Ovary (tissue), 9 donors: ENCODE data around the gene ATPAF1. TPM values are rescaled to one million over a fixed set of nuclear protein-coding genes. Genes with fewer than 3 reads are reported as not detected.

Experiments used
- DNase-seq, 5 donors: peaks; one replicate each; pipeline ENCODE4 v3.0.0-alpha.2; 2019 to 2020
- H3K27ac ChIP-seq, 2 donors: fragments of 200-600 bp; one replicate each; pipeline versions ENCODE4 v1.5.1 to v1.8.0; 2019 to 2022
- H3K27me3 ChIP-seq: fragments of 200-600 bp; one replicate; pipeline ENCODE4 v1.8.0; 2022
- H3K36me3 ChIP-seq: fragments of 200-600 bp; sonication (generic); one replicate; pipeline ENCODE4 v1.5.1; 2019
- H3K4me1 ChIP-seq: one replicate; pipeline ENCODE4 v1.8.1; 2013; ENCODE audit warnings: mild to moderate bottlenecking, moderate library complexity; ENCODE audit not compliant: insufficient read depth
- H3K4me3 ChIP-seq: fragments of 200-600 bp; sonication (generic); one replicate; pipeline ENCODE4 v1.5.1; 2017
- H3K9me3 ChIP-seq, 2 donors: fragments of 200-600 bp in 1 of 2; sonication (generic) in 1 of 2; one replicate each; pipeline versions ENCODE4 v1.5.1 to v1.8.1; 2013 to 2019; ENCODE audit warnings: mild to moderate bottlenecking in 1 of 2, moderate library complexity in 1 of 2
- EP300 ChIP-seq: sonication (generic); formaldehyde crosslinking; IDR thresholded peaks from one replicate; pipeline ENCODE4 v1.6.1; 2017; ENCODE audit warnings: antibody characterized with exemption
- POLR2A ChIP-seq: fragments of 450-650 bp; IDR thresholded peaks from one replicate; pipeline ENCODE4 v1.6.1; 2017; ENCODE audit warnings: antibody characterized with exemption, mild to moderate bottlenecking, moderate library complexity
- WGBS, 3 donors: extraction: QIAGEN DNeasy Blood & Tissue Kit in 1 of 3; methylation state at CpG; one replicate each; pipeline versions ENCODE4 v1.1.5 to v1.1.7; 2013 to 2017; 5-methylcytosine and 5-hydroxymethylcytosine counted together
- intact Hi-C, 4 donors: fragments of 100-400 bp; cut with DNase I; formaldehyde crosslinking; loops; one replicate each; pipeline versions ENCODE4 v1.11.0 to v1.15.1; 2022 to 2023
- polyA plus RNA-seq, 2 donors: library from polyadenylated mRNA; stranded (reverse); fragments of 200-250 nt in 1 of 2; fragments of 350-450 nt in 1 of 2; fragmentation: Illumina TruSeq in 1 of 2; extraction: RNeasy Lipid Tissue Mini Kit (QIAGEN cat#74804) in 1 of 2; gene quantifications; one replicate each; pipeline ENCODE4 v1.2.3, GENCODE V29; 2013 to 2014
- total RNA-seq, 7 donors: library from RNA; depleted of rRNA in 2 of 7; stranded (reverse); fragments of >200 nt in 2 of 7; fragmentation: NEBNext Ultra II Directional in 3 of 7; extraction: Animal tissue kit (Norgen Biotek cat#: 25700) in 3 of 7; gene quantifications; one replicate each; pipeline versions ENCODE4 v1.1.0 to v1.2.4, GENCODE V29; 2016 to 2023
- TF ChIP-seq, protein P1 (sequence below), 3 donors: fragments of 450-650 bp in 2 of 3; fragments of 200-600 bp in 1 of 3; IDR thresholded peaks; one replicate each; pipeline versions ENCODE4 v1.5.1 to v1.8.0; 2016 to 2022; ENCODE audit warnings: antibody characterized with exemption in 3 of 3, mild to moderate bottlenecking in 1 of 3
- donor health status: DM: no; HTN: no; CAD: no; lungs with moderate emphysema.
- donor health status: DM: no; HTN: no; CAD: no.
- donor health status: Bipolar disorder and iron deficiency.
- donor health status: DM: yes; HTN: yes; CAD: no.
- donor health status: DM: no; HTN: no; CAD: no.
- donor health status: DM: yes; HTN: yes; CAD: no.

Gene ATPAF1
- total and polyA plus RNA-seq, 9 donors, result 21.9 to 88.0 (median 29.3) TPM

DNA sequence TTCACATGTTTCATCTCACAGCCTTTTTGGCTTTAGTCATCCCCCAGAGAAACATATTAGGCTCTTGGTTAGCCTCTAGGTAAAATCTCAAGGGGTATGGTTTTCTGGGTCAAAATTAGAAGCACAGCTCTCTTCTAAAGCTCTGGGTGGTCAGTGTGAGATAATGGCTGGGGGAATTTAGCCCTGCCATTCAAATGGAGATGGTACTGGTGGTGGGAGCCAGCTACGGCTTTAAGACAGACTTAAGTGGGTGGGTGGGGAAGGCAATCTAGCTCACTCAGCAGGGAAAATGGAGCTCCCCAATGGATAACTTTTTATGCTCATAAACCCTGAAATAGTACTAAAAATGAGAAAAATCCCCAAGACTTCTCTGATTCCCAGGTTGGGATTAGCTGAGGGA is 9.2 kb upstream of the ATPAF1 start:
- Histone ChIP-seq H3K9me3 (no peaks in the 10 kb centered on the region), H3K4me3 (no peak overlapping the region), H3K27ac (no peak overlapping the region), H3K36me3 (no peaks in the 10 kb centered on the region), H3K4me1 (no peaks in the 10 kb centered on the region), H3K27me3 (no peaks in the 10 kb centered on the region)
- WGBS, 3 donors, result 92 to 97% (median 93%) methylated on average over 1 of the region's 1 CpG
- TF ChIP-seq POLR2A (no peak), EP300 (no peak)
- TF ChIP-seq, protein P1, sequence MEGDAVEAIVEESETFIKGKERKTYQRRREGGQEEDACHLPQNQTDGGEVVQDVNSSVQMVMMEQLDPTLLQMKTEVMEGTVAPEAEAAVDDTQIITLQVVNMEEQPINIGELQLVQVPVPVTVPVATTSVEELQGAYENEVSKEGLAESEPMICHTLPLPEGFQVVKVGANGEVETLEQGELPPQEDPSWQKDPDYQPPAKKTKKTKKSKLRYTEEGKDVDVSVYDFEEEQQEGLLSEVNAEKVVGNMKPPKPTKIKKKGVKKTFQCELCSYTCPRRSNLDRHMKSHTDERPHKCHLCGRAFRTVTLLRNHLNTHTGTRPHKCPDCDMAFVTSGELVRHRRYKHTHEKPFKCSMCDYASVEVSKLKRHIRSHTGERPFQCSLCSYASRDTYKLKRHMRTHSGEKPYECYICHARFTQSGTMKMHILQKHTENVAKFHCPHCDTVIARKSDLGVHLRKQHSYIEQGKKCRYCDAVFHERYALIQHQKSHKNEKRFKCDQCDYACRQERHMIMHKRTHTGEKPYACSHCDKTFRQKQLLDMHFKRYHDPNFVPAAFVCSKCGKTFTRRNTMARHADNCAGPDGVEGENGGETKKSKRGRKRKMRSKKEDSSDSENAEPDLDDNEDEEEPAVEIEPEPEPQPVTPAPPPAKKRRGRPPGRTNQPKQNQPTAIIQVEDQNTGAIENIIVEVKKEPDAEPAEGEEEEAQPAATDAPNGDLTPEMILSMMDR (IDR thresholded peaks at IDR 0.05), result no peak
- no peak for DNase-seq
- intact Hi-C loops, result no loop called here

DNA sequence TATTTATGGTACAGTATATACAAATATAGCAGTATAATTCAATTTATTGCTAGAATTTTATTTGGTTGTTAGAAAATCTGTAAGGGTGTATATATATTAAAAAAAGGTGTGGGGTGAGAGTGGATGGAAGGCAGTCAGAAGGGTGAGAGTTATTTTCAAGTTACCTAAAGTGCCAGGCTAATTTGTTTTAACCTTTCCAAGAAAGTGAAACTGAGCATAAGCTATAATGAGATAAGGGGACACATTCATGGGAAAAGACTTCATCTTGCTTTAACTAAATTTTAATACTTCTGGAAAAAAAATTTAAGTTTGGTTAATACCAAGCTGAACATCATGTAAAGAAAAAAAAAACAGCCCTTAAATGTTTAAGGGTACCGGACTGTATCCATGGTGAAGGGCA is 8.4 kb upstream of the ATPAF1 start:
- Histone ChIP-seq H3K4me1 (no peaks in the 10 kb centered on the region), H3K9me3 (no peaks in the 10 kb centered on the region), H3K36me3 (no peaks in the 10 kb centered on the region), H3K27me3 (no peaks in the 10 kb centered on the region), H3K27ac (no peak overlapping the region), H3K4me3 (no peak overlapping the region)
- intact Hi-C loops, result no loop called here
- TF ChIP-seq, protein P1 (IDR thresholded peaks at IDR 0.05), result no peak
- no peak for TF ChIP-seq EP300
- TF ChIP-seq POLR2A, result no peak
- no peak for DNase-seq
- 89 to 97% (median 97%) methylated on average over 1 of the region's 1 CpG for WGBS, 3 donors

DNA sequence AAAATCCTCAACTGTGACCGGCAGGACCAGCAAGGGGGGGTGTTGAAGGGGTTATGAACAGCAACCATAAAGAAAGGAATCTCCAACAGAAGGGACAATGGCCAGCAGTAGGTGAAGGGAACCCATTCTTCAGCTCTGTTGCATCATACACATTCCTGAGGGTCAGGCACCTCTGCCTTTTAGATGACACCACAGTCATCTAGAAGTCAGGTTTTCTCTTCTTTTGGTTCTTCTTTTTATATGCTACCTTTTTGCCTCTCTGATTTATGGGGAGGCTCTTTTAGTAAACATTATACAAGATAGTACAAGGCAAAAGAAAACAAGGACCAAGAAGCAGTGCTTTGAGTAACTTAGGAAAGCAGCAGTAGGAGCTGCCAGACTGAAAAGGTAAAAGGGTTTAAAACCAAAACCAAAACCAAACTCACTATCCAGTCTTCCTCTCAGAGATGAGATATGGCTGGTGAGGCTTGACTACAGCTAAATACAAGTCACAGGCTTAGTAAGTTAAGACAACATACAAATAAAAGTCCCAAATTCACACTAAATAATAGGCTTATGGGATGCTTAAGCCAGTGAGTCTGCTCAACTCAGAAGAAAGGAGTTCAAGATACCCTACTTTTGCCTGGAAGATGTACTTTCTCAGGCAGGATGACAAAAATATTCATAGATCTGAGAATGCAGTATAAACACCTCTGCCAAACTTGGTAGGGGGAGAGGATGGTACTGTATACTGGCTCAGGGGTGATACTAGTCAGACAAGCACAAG is 7.6 kb upstream of the ATPAF1 start:
- no peaks in the 10 kb centered on the region for H3K36me3 ChIP-seq
- no peaks in the 10 kb centered on the region for H3K9me3 ChIP-seq
- 78 to 85% (median 81%) methylated on average over 1 of the region's 1 CpG for WGBS, 3 donors
- no peaks in the 10 kb centered on the region for H3K27me3 ChIP-seq
- no peak overlapping the region for H3K27ac ChIP-seq
- no peak overlapping the region for H3K4me3 ChIP-seq
- TF ChIP-seq EP300 (no peak), POLR2A (no peak)
- TF ChIP-seq, protein P1 (IDR thresholded peaks at IDR 0.05), result no peak
- intact Hi-C loops, result no loop called here
- DNase-seq, result no peak
- H3K4me1 ChIP-seq, result no peaks in the 10 kb centered on the region

DNA sequence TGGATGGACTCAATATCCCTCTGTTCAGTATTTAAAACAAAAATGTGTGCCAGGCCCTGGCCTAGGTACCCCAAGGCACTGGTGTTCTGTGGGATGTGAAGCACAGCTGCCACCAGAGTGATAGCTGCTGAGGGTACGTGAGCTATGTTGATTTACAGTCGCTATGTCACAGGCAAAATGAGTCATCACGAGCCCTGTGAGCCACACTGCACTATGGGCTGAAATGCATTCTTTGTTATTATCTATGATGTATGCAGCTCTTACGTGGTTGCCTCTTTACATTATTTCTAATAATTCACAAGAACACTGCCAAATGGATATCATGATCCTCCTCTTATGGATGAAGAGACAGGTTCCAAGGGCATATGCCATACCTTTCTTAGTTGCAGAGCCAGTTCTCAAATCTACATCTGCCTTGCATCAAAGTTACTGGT is 5.6 kb upstream of the ATPAF1 start:
- DNase-seq, result no peak
- intact Hi-C loops, result loop anchor here in 1 of 4 donors (5.0 kb wide), 1 partner anchor 49 kb away; no protein-coding TSS in a partner anchor
- H3K27me3 ChIP-seq, result no peaks in the 10 kb centered on the region
- no peak overlapping the region for H3K27ac ChIP-seq
- no peaks in the 10 kb centered on the region for H3K9me3 ChIP-seq
- no peak overlapping the region for H3K4me3 ChIP-seq
- WGBS, 3 donors, result 59 to 79% (median 61%) methylated on average over 4 of the region's 4 CpGs
- H3K36me3 ChIP-seq, result no peaks in the 10 kb centered on the region
- TF ChIP-seq EP300 (no peak), POLR2A (no peak)
- TF ChIP-seq, protein P1 (IDR thresholded peaks at IDR 0.05), result no peak
- no peaks in the 10 kb centered on the region for H3K4me1 ChIP-seq
